GM21717 (cell line): ENCODE data around the gene RNF133.

ENCODE experiments used
- ATAC-seq: cut with Tn5 transposase; IDR thresholded peaks from one replicate; pipeline ENCODE4 v1.9.1; 2021; ENCODE audit warnings: mild to moderate bottlenecking, moderate library complexity; ENCODE audit not compliant: unreplicated experiment

RNF133 gene

GRCh38 chr7:122699017-122699416 lies at the start of gene RNF133:
RNF133 (minus strand) TSS chr7:122699117; CDS start chr7:122698918, 199 bp downstream.
- no peak for ATAC-seq

GRCh38 chr7:122748195-122748594 lies 49.3 kb upstream of the RNF133 start:
- ATAC-seq: no peak

- no peak for ATAC-seq
Measured at GRCh38 chr7:122746948-122747347, 48.0 kb upstream of the RNF133 start.

GRCh38 chr7:122743211-122743610 lies 44.3 kb upstream of the RNF133 start:
- no peak for ATAC-seq

GRCh38 chr7:122738947-122739346 lies 40.0 kb upstream of the RNF133 start:
- ATAC-seq: no peak

- no peak for ATAC-seq
Measured at GRCh38 chr7:122736183-122736582, 37.3 kb upstream of the RNF133 start.

GRCh38 chr7:122727759-122728158 lies 28.8 kb upstream of the RNF133 start:
- no peak for ATAC-seq

GRCh38 chr7:122727354-122727753 lies 28.4 kb upstream of the RNF133 start:
- no peak for ATAC-seq

GRCh38 chr7:122726881-122727280 lies 28.0 kb upstream of the RNF133 start:
- ATAC-seq: no peak

GRCh38 chr7:122724366-122724765 lies 25.4 kb upstream of the RNF133 start:
- no peak for ATAC-seq

- ATAC-seq: no peak
Measured at GRCh38 chr7:122719010-122719578, 20.2 kb upstream of the RNF133 start.

- ATAC-seq: no peak
Measured at GRCh38 chr7:122717356-122718089, 18.6 kb upstream of the RNF133 start.

- ATAC-seq: no peak
Measured at GRCh38 chr7:122715183-122715582, 16.3 kb upstream of the RNF133 start.

GRCh38 chr7:122710916-122711315 lies 12.0 kb upstream of the RNF133 start:
- ATAC-seq: no peak

GRCh38 chr7:122709930-122710646 lies 11.2 kb upstream of the RNF133 start:
- ATAC-seq: no peak

- no peak for ATAC-seq
Measured at GRCh38 chr7:122706836-122707235, 7.9 kb upstream of the RNF133 start.

GRCh38 chr7:122702872-122703510 lies 4.1 kb upstream of the RNF133 start, which contains the start of gene RNF148:
RNF148 (minus strand) TSS chr7:122702922; CDS start chr7:122702750, 172 bp downstream.
- ATAC-seq: no peak

GRCh38 chr7:122695816-122696215 lies 3.1 kb downstream of the RNF133 start:
- no peak for ATAC-seq

GRCh38 chr7:122694697-122695096 lies 4.2 kb downstream of the RNF133 start:
- ATAC-seq: no peak

- no peak for ATAC-seq
Measured at GRCh38 chr7:122692769-122693309, 6.1 kb downstream of the RNF133 start.

GRCh38 chr7:122691569-122692235 lies 7.2 kb downstream of the RNF133 start:
- no peak for ATAC-seq
